Suprapubic skin (tissue), 4 donors: ENCODE measurements around the gene KLHL11. TPM values are rescaled to one million over a fixed set of nuclear protein-coding genes. Genes with fewer than 3 reads are reported as not detected.

Experiments
- DNase-seq, 2 donors: peaks; one replicate each; pipeline ENCODE4 v3.0.0-alpha.2; 2019; ENCODE audit warnings: low spot score in 2 of 2
- H3K27ac ChIP-seq: fragments of 200-600 bp; sonication (generic); one replicate; pipeline ENCODE4 v1.5.1; 2019
- H3K27me3 ChIP-seq: fragments of 200-600 bp; sonication (generic); one replicate; pipeline ENCODE4 v1.5.1; 2019
- H3K36me3 ChIP-seq: fragments of 200-600 bp; sonication (generic); one replicate; pipeline ENCODE4 v1.5.1; 2019
- H3K4me1 ChIP-seq: fragments of 200-600 bp; sonication (generic); one replicate; pipeline ENCODE4 v1.5.1; 2019
- H3K4me3 ChIP-seq: fragments of 200-600 bp; sonication (generic); one replicate; pipeline ENCODE4 v1.5.1; 2019; ENCODE audit warnings: mild to moderate bottlenecking
- H3K9me3 ChIP-seq: fragments of 200-600 bp; sonication (generic); one replicate; pipeline ENCODE4 v1.5.1; 2019
- EP300 ChIP-seq: sonication (generic); formaldehyde crosslinking; IDR thresholded peaks from one replicate; pipeline ENCODE4 v1.6.1; 2017; ENCODE audit warnings: antibody characterized with exemption
- POLR2A ChIP-seq, 2 donors: fragments of 450-650 bp; IDR thresholded peaks; one replicate each; pipeline ENCODE4 v1.6.1; 2017; ENCODE audit warnings: antibody characterized with exemption in 2 of 2, mild to moderate bottlenecking in 2 of 2, moderate library complexity in 2 of 2
- POLR2AphosphoS5 ChIP-seq, 3 donors: sonication (generic); formaldehyde crosslinking; IDR thresholded peaks; one replicate each; pipeline ENCODE4 v1.6.1; 2017; ENCODE audit warnings: antibody characterized with exemption in 3 of 3
- WGBS: methylation state at CpG from one replicate; pipeline ENCODE4 v1.1.5; 2018; 5-methylcytosine and 5-hydroxymethylcytosine counted together
- total RNA-seq, 4 donors: library from RNA; depleted of rRNA; stranded (reverse); fragments of >200 nt; gene quantifications; one replicate each; pipeline ENCODE4 v1.1.0, GENCODE V29; 2016
- TF ChIP-seq, protein P1 (sequence below), 2 donors: fragments of 200-600 bp in 1 of 2; fragments of 450-650 bp in 1 of 2; sonication (generic) in 1 of 2; IDR thresholded peaks; one replicate each; pipeline ENCODE4 v1.5.1; 2016 to 2019; ENCODE audit warnings: antibody characterized with exemption in 2 of 2, mild to moderate bottlenecking in 1 of 2, moderate library complexity in 1 of 2

Gene KLHL11
- total RNA-seq, 4 donors from 2014 or later: 19.6 to 27.9 (median 21.4) TPM

DNA sequence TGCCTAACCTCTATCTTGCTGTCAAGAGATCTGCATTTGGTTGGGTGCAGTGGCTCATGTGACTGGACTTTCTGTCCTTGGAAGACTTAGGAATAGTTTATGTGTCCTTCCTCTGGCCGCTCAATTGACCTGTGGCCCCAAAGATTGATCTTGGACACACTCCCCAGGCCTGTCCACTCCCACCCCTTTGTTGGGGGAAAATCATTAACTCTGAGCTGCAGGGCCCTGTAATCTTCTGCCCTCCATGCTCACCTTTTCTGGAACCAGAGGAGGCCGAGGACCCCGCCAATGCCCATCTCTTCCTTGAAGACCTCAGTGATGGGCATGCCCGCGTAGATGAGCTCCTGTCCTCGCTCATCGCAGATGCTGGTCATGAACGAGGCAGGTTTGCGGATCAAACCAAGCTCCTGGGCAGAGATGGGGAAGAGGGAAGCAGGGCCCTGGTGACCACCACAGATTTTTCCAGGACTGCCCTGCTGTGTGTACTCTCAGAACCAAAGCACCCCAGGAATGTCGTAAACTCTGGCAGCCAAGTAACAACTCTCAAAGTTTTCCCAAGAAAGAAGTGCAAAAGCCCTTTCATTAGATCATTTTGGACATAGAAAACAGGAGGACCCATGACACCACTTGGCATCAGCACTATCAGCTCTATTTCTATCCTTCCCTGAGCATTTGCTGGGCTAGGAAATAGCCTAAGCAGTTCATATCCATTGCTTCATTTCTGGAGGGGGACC, 8.5 kb upstream of the KLHL11 start:
- Histone ChIP-seq H3K4me3 (no peak overlapping the region), H3K36me3 (peaks cover 84% of the 10 kb centered on the region), H3K9me3 (no peaks in the 10 kb centered on the region), H3K27me3 (no peaks in the 10 kb centered on the region), H3K27ac (no peak overlapping the region), H3K4me1 (no peaks in the 10 kb centered on the region)
- no peak for TF ChIP-seq EP300
- no peak for TF ChIP-seq POLR2AphosphoS5 (IDR thresholded peaks at IDR 0.05)
- no peak for TF ChIP-seq POLR2A (IDR thresholded peaks at IDR 0.05)
- TF ChIP-seq, protein P1, sequence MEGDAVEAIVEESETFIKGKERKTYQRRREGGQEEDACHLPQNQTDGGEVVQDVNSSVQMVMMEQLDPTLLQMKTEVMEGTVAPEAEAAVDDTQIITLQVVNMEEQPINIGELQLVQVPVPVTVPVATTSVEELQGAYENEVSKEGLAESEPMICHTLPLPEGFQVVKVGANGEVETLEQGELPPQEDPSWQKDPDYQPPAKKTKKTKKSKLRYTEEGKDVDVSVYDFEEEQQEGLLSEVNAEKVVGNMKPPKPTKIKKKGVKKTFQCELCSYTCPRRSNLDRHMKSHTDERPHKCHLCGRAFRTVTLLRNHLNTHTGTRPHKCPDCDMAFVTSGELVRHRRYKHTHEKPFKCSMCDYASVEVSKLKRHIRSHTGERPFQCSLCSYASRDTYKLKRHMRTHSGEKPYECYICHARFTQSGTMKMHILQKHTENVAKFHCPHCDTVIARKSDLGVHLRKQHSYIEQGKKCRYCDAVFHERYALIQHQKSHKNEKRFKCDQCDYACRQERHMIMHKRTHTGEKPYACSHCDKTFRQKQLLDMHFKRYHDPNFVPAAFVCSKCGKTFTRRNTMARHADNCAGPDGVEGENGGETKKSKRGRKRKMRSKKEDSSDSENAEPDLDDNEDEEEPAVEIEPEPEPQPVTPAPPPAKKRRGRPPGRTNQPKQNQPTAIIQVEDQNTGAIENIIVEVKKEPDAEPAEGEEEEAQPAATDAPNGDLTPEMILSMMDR (IDR thresholded peaks at IDR 0.05): no peak
- 98% methylated on average over 9 of the region's 10 CpGs for WGBS
- DNase-seq: no peak

GRCh38 chr17:41871789-41872188, 6.6 kb upstream of the KLHL11 start:
- WGBS: 97% methylated on average over 10 of the region's 10 CpGs
- Histone ChIP-seq H3K36me3 (peaks cover 81% of the 10 kb centered on the region), H3K4me3 (no peak overlapping the region), H3K4me1 (no peaks in the 10 kb centered on the region), H3K27me3 (no peaks in the 10 kb centered on the region), H3K9me3 (no peaks in the 10 kb centered on the region), H3K27ac (no peak overlapping the region)
- no peak for DNase-seq
- TF ChIP-seq POLR2AphosphoS5 (IDR thresholded peaks at IDR 0.05) (no peak), EP300 (no peak), POLR2A (IDR thresholded peaks at IDR 0.05) (no peak)
- TF ChIP-seq, protein P1 (IDR thresholded peaks at IDR 0.05): no peak

- Histone ChIP-seq H3K4me3 (no peak overlapping the region), H3K4me1 (peaks cover under 1% of the 10 kb centered on the region), H3K9me3 (no peaks in the 10 kb centered on the region), H3K36me3 (peaks cover 76% of the 10 kb centered on the region), H3K27ac (no peak overlapping the region), H3K27me3 (no peaks in the 10 kb centered on the region)
- TF ChIP-seq EP300 (no peak), POLR2AphosphoS5 (IDR thresholded peaks at IDR 0.05) (no peak), POLR2A (IDR thresholded peaks at IDR 0.05) (no peak)
- TF ChIP-seq, protein P1 (IDR thresholded peaks at IDR 0.05): no peak
- 88% methylated on average over 7 of the region's 7 CpGs for WGBS
- DNase-seq: no peak
These were observed 5.4 kb upstream of the KLHL11 start for GRCh38 chr17:41870627-41871026.

- peaks cover 76% of the 10 kb centered on the region for H3K36me3 ChIP-seq
- H3K4me1 ChIP-seq: peaks cover 3% of the 10 kb centered on the region
- H3K4me3 ChIP-seq: no peak overlapping the region
These were observed 4.9 kb upstream of the KLHL11 start for GRCh38 chr17:41870097-41870496.

DNA sequence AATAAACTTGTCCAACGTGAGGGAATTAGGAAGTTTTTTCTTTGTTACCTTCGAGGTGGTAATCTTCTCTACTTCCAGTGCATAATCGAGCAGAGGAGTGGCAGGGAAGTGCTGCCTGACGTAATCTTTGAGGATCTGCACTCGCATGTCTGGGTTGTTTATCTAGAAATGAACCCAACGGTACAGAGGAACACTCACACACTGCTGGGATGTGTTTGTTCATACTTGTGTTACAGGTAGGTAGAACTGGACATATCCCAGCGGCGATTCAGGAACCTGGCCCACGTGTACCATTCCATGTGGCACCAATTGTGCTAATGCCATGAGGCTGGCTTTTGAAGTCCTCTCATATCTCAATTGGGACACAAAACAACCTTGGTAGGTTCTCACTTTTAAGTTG, 4.2 kb upstream of the KLHL11 start:
- Histone ChIP-seq H3K4me1 (peaks cover 5% of the 10 kb centered on the region), H3K27ac (no peak overlapping the region), H3K4me3 (no peak overlapping the region), H3K9me3 (no peaks in the 10 kb centered on the region), H3K36me3 (peaks cover 69% of the 10 kb centered on the region), H3K27me3 (no peaks in the 10 kb centered on the region)
- no peak for DNase-seq
- 57% methylated on average over 9 of the region's 9 CpGs for WGBS
- TF ChIP-seq POLR2AphosphoS5 (IDR thresholded peaks at IDR 0.05) (no peak), POLR2A (IDR thresholded peaks at IDR 0.05) (no peak), EP300 (no peak)
- TF ChIP-seq, protein P1 (IDR thresholded peaks at IDR 0.05): no peak

More at GRCh38 chr17:41870097-41870496, 4.9 kb upstream of the KLHL11 start:
- no peak for TF ChIP-seq EP300
- no peak for TF ChIP-seq POLR2A (IDR thresholded peaks at IDR 0.05)
- TF ChIP-seq, protein P1 (IDR thresholded peaks at IDR 0.05): no peak
- no peak for TF ChIP-seq POLR2AphosphoS5 (IDR thresholded peaks at IDR 0.05)
- no peaks in the 10 kb centered on the region for H3K9me3 ChIP-seq
- WGBS: 91% methylated on average over 2 of the region's 2 CpGs
- DNase-seq: no peak
- no peak overlapping the region for H3K27ac ChIP-seq
- no peaks in the 10 kb centered on the region for H3K27me3 ChIP-seq
